Small intestine (tissue), 7 donors: ENCODE data around the gene MGAT5B. TPM values are rescaled to one million over a fixed set of nuclear protein-coding genes. Genes with fewer than 3 reads are reported as not detected.

Experiments
- DNase-seq, 2 donors: peaks; one replicate each; pipeline versions ENCODE4 v3.0.0 to v3.0.0-alpha.2; 2013
- FAIRE-seq: peaks from 2 replicates; lab custom pipeline; 2012; peaks lifted over from hg19 to GRCh38; lab: Jason Lieb, UNC
- H3K27ac ChIP-seq, 3 donors: one replicate each; pipeline ENCODE4 v1.5.1; 2013; ENCODE audit warnings: low read length in 2 of 3, mild to moderate bottlenecking in 2 of 3, control low read depth in 1 of 3, inconsistent platforms in 1 of 3, low read depth in 1 of 3, moderate library complexity in 1 of 3
- H3K27me3 ChIP-seq, 3 donors: one replicate each; pipeline ENCODE4 v1.6.1; 2013; ENCODE audit warnings: low read length in 3 of 3, inconsistent platforms in 1 of 3; ENCODE audit not compliant: control insufficient read depth in 3 of 3, insufficient read depth in 3 of 3
- H3K36me3 ChIP-seq, 3 donors: one replicate each; pipeline ENCODE4 v1.6.1; 2013; ENCODE audit warnings: low read length in 3 of 3, inconsistent platforms in 1 of 3, low read depth in 1 of 3, mild to moderate bottlenecking in 1 of 3, moderate library complexity in 1 of 3; ENCODE audit not compliant: control insufficient read depth in 3 of 3, insufficient read depth in 2 of 3
- H3K4me1 ChIP-seq, 3 donors: one replicate each; pipeline ENCODE4 v1.6.1; 2013; ENCODE audit warnings: low read length in 2 of 3, inconsistent platforms in 1 of 3, low read depth in 1 of 3, mild to moderate bottlenecking in 1 of 3, moderate library complexity in 1 of 3; ENCODE audit not compliant: control insufficient read depth in 3 of 3, insufficient read depth in 2 of 3
- H3K4me3 ChIP-seq, 3 donors: one replicate each; pipeline ENCODE4 v1.5.1; 2013; ENCODE audit warnings: low read length in 3 of 3, control low read depth in 1 of 3, inconsistent platforms in 1 of 3, low read depth in 1 of 3, mild to moderate bottlenecking in 1 of 3, moderate library complexity in 1 of 3
- H3K9me3 ChIP-seq, 2 donors: one replicate each; pipeline ENCODE4 v1.6.1; 2013; ENCODE audit warnings: low read depth in 1 of 2, low read length in 1 of 2; ENCODE audit not compliant: control insufficient read depth in 2 of 2, insufficient read depth in 1 of 2
- WGBS, 3 donors: extraction: QIAGEN DNeasy Blood & Tissue Kit; methylation state at CpG; one replicate each; pipeline ENCODE4 v1.1.7; 2013; 5-methylcytosine and 5-hydroxymethylcytosine counted together
- polyA plus RNA-seq, 4 donors: library from polyadenylated mRNA; stranded (reverse) in 3 of 4; unstranded in 1 of 4; fragments of 200-250 nt in 3 of 4; fragments of 120-200 nt in 1 of 4; gene quantifications; one replicate each; pipeline versions ENCODE4 v1.2.1 to v1.2.3, GENCODE V29; 2013
- donor health status: healthy with polysubstance abuse.
- donor health status: control.
- donor health status: control.
- donor health status: Bipolar disorder and iron deficiency.
- donor health status: healthy.

Gene MGAT5B
- polyA plus RNA-seq, 4 donors, result 0.40 TPM; not detected in 2

- no peaks in the 10 kb centered on the region for H3K9me3 ChIP-seq
- no peak overlapping the region for H3K27ac ChIP-seq
- peaks cover 0 to 6% (median 5%) of the 10 kb centered on the region in 3 donors for H3K27me3 ChIP-seq
- no peak overlapping the region for H3K4me3 ChIP-seq
- no peak for DNase-seq
- no peak for FAIRE-seq
- H3K36me3 ChIP-seq, result no peaks in the 10 kb centered on the region
- no peaks in the 10 kb centered on the region for H3K4me1 ChIP-seq
- 28 to 45% (median 36%) methylated on average over 16 of the region's 16 CpGs for WGBS, 3 donors
Observed at GRCh38 chr17:76884995-76885893, 17.0 kb downstream of the MGAT5B start.

- Histone ChIP-seq H3K9me3 (no peaks in the 10 kb centered on the region), H3K4me1 (no peaks in the 10 kb centered on the region), H3K36me3 (no peaks in the 10 kb centered on the region), H3K4me3 (no peak overlapping the region), H3K27ac (no peak overlapping the region), H3K27me3 (peaks cover 0 to 3% (median 2%) of the 10 kb centered on the region in 3 donors)
- FAIRE-seq, result no peak
- WGBS, 3 donors, result 36 to 64% (median 51%) methylated on average over 5 of the region's 5 CpGs
- no peak for DNase-seq
Observed at GRCh38 chr17:76885894-76886290, 17.7 kb downstream of the MGAT5B start.

DNA sequence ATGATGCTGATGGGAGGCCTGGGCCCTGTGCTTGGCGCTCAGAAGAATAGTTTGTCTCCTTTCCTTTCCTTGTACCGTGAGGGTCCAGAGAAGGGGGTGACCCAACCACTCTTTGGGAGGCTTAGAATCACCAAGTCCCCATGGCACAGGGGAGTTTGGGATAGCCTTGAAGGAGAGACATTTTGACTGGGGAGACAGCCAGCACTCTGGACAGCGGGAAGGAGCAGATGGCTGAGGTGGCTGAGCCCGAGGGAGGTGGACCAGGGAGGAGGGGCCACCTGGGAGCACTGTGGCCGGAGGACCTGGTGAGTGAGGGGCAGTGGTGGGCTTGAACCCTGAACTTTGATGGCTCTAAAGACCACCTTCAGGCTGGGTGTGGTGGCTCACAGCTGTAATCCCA lies 18.2 kb downstream of the MGAT5B start:
- H3K36me3 ChIP-seq, result no peaks in the 10 kb centered on the region
- no peak for FAIRE-seq
- DNase-seq, result no peak
- H3K27ac ChIP-seq, result no peak overlapping the region
- H3K9me3 ChIP-seq, result no peaks in the 10 kb centered on the region
- H3K4me1 ChIP-seq, result no peaks in the 10 kb centered on the region
- no peak overlapping the region for H3K4me3 ChIP-seq
- H3K27me3 ChIP-seq, result peaks cover 0 to 3% (median 2%) of the 10 kb centered on the region in 3 donors
- WGBS, 3 donors, result 67 to 81% (median 72%) methylated on average over 5 of the region's 5 CpGs

DNA sequence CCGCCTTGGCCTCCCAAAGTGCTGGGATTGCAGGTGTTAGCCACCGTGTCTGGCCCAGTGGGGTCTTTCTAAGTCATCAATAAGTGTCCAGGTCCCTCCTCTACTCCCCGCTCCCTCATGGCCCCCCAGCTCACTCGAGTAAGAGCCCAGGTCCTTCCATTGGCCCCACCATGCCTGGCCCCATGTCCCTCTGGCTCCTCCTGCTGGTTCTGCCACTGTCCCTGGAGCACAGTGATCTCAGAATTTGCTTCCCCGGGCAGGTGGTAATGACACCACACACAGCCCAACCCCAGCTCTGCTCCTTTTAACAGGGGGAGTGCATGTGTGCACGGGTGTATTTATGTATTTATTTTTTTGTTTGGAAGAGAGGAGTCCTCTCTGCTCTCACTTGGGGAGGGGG lies 19.6 kb downstream of the MGAT5B start:
- Histone ChIP-seq H3K27me3 (peaks cover 0 to 3% (median 2%) of the 10 kb centered on the region in 3 donors), H3K4me3 (no peak overlapping the region), H3K36me3 (no peaks in the 10 kb centered on the region), H3K4me1 (no peaks in the 10 kb centered on the region), H3K27ac (no peak overlapping the region), H3K9me3 (no peaks in the 10 kb centered on the region)
- DNase-seq, result no peak
- FAIRE-seq, result no peak
- whole genome bisulfite sequencing, 3 donors, result 60 to 75% (median 69%) methylated on average over 6 of the region's 6 CpGs

DNA sequence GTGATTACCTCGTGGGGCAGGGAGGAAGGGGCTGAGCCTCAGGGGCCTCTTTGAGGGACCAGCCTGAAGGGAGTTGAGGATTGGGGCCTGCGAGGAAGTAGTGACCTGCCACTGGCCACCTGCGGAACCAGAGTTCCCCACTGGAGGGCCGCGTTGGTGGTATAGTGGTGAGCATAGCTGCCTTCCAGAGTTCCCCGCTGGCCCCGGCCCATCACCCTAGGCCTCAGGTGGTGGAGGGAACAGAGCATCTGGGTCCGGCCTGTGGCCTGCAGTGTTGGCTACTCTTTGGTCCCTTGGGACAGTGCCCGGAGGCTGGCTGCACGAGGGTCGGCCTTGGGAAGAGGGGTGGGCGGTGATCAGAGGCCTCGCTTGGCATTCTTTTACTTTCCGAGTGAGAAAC lies 20.5 kb downstream of the MGAT5B start:
- Histone ChIP-seq H3K4me3 (no peak overlapping the region), H3K4me1 (no peaks in the 10 kb centered on the region), H3K9me3 (no peaks in the 10 kb centered on the region), H3K27ac (no peak overlapping the region), H3K36me3 (no peaks in the 10 kb centered on the region), H3K27me3 (peaks cover 0 to 3% (median 2%) of the 10 kb centered on the region in 3 donors)
- 66 to 76% (median 68%) methylated on average over 14 of the region's 14 CpGs for WGBS, 3 donors
- DNase-seq (no peak), FAIRE-seq (no peak)

DNA sequence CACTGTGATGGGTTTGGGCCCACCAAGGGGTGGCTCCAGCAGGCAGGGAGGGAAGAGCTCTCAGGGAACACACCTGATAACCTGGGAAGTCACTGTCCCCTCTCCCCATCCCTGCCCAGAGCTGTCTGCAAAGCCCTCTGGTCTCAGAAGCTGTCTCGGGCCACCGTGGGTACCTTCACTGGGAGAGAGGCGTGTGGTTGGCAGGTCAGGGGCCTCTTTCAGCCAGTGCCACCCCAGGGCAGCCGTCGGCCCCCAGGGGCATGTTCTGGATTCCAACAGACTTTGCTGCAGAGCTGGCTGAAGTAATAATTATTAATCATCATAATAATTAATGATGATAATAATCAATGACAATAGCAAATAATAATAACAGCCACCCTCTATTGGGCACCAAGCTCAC lies 21.1 kb downstream of the MGAT5B start:
- Histone ChIP-seq H3K27ac (no peak overlapping the region), H3K36me3 (no peaks in the 10 kb centered on the region), H3K4me3 (no peak overlapping the region), H3K27me3 (peaks cover 0 to 3% (median 2%) of the 10 kb centered on the region in 3 donors), H3K4me1 (no peaks in the 10 kb centered on the region), H3K9me3 (no peaks in the 10 kb centered on the region)
- 82 to 83% (median 82%) methylated on average over 5 of the region's 5 CpGs for WGBS, 3 donors
- FAIRE-seq, result no peak
- DNase-seq, result no peak

- H3K4me3 ChIP-seq, result no peak overlapping the region
- no peak overlapping the region for H3K27ac ChIP-seq
- H3K4me1 ChIP-seq, result no peaks in the 10 kb centered on the region
- FAIRE-seq (no peak), DNase-seq (no peak)
- H3K36me3 ChIP-seq, result no peaks in the 10 kb centered on the region
- peaks cover 0 to 3% (median 0%) of the 10 kb centered on the region in 3 donors for H3K27me3 ChIP-seq
- H3K9me3 ChIP-seq, result peaks cover 0 to 5% of the 10 kb centered on the region in 2 donors
- 71 to 85% (median 74%) methylated on average over 10 of the region's 10 CpGs for WGBS, 3 donors
Observed at GRCh38 chr17:76892329-76892728, 24.1 kb downstream of the MGAT5B start.

- H3K4me3 ChIP-seq, result no peak overlapping the region
- H3K36me3 ChIP-seq, result no peaks in the 10 kb centered on the region
- FAIRE-seq (no peak), DNase-seq (no peak)
- no peak overlapping the region for H3K27ac ChIP-seq
- no peaks in the 10 kb centered on the region for H3K27me3 ChIP-seq
- 53 to 67% (median 60%) methylated on average over 13 of the region's 13 CpGs for WGBS, 3 donors
- H3K4me1 ChIP-seq, result no peaks in the 10 kb centered on the region
- H3K9me3 ChIP-seq, result peaks cover 0 to 5% of the 10 kb centered on the region in 2 donors
Observed at GRCh38 chr17:76893623-76894334, 25.6 kb downstream of the MGAT5B start.
